Kidney glomerular epithelial cell (primary cell): ENCODE results near the gene BMP7.

Experiments
- DNase-seq: peaks from one replicate; lab custom pipeline; 2025; lab: John Stamatoyannopoulos, UW

Gene BMP7

DNA sequence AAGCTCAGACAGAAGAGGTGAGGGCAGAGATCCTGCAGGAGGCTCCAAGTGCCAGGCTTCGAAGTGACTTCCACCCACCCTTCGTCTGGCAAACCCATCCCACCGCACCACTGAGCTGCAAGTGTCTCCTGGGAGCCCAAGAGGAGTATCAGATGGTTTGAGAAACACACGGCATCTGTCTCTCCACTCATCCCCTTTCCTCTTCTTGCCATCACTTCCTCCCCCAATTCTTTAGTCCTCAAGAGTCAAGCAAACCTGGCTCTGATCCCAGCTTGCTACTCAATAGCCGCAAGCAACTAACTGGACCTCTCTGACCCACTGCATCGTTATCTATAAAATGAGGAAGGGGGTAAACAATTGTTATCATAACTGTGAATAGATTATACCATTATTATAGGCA, 142.1 kb downstream of the BMP7 start:
- DNase-seq = no peak

DNA sequence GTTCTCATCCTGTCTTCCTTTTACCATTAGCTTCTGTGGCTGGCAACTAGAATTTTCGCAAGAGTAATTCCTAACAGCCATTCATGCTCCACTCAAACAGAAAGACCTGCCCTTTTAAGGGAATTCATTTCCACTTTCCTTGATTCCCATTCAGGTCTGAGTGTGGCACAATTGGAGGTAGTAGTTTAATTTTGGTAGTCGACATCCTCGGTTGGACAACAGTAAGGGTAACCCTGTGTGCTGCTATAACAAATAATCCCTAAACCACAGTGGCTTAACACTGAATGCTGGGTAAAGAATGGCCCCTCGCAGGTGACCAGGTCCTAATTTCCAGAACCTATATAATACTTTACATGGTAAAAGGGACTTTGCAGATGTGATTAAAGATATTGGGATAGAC, 142.9 kb downstream of the BMP7 start:
- no peak for DNase-seq

DNA sequence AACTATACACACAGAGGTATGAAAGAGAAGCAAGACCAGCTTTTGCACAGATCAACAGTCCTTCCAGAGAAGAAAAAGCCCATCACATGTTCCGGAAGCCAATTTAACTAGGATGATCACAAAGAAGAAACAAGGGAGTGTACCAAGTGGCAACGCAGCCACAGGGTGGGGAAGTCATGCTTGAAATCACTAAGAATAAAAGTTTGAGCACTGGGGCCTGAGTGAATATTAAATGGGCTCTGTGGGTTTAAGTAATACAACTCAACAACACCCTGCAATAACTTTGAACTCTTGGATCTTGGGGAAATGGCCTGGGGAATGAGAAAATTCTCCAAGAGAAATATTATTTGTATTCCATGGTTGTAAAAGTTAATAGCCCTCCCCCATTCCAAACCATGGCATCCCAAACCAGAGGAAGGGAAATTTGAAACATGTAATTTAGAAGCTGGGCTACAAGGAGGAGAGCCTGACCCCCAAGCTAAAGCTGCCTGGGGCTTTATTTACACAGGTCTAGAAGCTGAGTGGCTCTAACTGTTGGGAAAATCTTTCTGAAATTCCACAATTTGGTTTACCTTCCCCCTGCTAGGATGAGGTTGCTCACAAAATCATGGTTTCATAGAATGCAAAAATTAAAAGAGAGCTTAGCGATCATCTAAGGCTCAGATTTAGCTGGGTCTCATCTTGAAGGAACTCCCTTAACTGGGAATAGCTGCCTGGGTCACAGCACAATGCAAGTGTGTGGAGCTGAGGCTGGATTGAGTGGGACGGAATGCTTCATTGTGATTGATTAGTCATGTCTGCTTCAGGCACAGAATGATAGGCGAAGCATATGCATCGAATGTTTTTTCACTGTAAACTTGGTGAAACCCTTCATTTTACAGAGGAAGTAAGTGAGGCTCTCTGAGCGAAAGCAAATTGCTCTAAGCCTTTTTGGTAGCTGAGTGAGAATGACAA, 143.6 kb downstream of the BMP7 start:
- no peak for DNase-seq

DNA sequence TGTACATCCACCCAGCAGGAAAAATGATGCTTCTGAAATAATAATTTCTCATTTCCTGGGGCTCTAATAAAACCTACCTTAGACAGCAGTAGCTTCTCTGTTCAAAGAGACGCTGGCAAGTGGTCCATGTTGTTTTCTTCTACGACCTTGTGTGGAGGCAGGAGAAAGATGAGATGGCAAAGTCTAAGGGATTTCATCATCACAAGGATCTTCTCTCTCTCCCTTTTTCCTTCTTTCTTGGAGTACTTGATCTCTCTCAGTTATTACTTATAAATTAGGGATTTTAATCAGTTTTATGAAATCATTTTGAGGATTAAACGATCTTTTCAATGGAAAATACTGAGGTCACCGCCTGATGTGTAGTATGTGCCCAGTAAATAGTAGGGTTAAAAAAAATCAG, 147.5 kb downstream of the BMP7 start:
- DNase-seq = no peak
